GM12864 (cell line): ENCODE measurements around the gene RNFT2.
"Not testable (repeated sequence)": the region's sequence is repeated elsewhere in the genome, so short reads cannot be mapped to it uniquely, and the experiment has no call there.

Experiments
- DNase-seq: peaks from one replicate; pipeline ENCODE4 v3.0.0-alpha.2; 2011; ENCODE audit warnings: low read depth
- H3K4me3 ChIP-seq: 2 replicates; pipeline ENCODE4 v1.5.1; 2011; ENCODE audit warnings: mild to moderate bottlenecking, low read depth, low read length, control low read depth
- TF ChIP-seq, protein P1 (sequence below): IDR thresholded peaks from 2 replicates; pipeline ENCODE4 v1.5.1; 2011; ENCODE audit warnings: low read depth, mild to moderate bottlenecking, moderate library complexity, low read length, control low read depth, inconsistent platforms; ENCODE audit errors: missing control alignments

RNFT2 gene

DNA sequence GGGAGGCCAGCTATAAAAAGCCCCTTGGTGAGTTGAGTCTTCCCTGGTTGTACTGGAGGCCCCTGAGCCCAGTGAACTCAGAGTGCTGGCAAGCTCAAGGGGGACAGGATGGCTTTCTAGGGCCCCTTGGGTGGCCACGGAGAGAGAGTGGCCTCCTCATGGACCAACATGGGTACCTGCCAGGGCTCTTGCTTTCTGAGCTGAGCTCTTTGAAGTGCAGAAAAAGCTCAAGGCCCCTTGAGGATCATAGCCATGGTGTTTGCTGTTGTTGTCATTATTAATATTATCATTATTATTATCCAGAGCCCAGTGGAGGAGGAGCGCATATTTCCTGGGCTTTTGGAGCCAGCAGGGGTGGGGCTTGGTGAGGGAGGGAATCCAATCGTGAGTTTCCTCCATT, 6.7 kb downstream of the RNFT2 start:
- DNase-seq = no peak
- H3K4me3 ChIP-seq = no peak overlapping the region
- TF ChIP-seq, protein P1, sequence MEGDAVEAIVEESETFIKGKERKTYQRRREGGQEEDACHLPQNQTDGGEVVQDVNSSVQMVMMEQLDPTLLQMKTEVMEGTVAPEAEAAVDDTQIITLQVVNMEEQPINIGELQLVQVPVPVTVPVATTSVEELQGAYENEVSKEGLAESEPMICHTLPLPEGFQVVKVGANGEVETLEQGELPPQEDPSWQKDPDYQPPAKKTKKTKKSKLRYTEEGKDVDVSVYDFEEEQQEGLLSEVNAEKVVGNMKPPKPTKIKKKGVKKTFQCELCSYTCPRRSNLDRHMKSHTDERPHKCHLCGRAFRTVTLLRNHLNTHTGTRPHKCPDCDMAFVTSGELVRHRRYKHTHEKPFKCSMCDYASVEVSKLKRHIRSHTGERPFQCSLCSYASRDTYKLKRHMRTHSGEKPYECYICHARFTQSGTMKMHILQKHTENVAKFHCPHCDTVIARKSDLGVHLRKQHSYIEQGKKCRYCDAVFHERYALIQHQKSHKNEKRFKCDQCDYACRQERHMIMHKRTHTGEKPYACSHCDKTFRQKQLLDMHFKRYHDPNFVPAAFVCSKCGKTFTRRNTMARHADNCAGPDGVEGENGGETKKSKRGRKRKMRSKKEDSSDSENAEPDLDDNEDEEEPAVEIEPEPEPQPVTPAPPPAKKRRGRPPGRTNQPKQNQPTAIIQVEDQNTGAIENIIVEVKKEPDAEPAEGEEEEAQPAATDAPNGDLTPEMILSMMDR = no peak

DNA sequence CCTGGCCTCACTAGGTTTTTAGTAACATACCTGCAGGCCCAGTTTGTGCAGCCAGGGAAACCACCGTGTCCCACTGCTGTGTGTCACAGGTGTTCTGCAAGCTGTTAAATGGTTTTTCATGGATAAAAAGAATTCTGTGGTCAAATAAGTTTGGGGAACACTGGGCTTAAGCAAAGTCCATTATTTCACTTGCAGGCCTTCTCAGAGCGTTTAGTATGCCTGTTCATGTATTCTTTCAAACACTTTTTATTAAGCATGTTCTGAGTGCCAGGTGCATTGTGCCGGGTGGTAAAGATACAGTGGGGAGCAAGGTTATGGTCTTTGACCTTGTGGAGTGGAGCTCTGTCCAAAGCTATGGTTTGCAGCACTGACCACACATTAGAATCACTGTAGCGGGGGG, 7.4 kb downstream of the RNFT2 start:
- TF ChIP-seq, protein P1 = no peak
- no peak for DNase-seq
- no peak overlapping the region for H3K4me3 ChIP-seq

DNA sequence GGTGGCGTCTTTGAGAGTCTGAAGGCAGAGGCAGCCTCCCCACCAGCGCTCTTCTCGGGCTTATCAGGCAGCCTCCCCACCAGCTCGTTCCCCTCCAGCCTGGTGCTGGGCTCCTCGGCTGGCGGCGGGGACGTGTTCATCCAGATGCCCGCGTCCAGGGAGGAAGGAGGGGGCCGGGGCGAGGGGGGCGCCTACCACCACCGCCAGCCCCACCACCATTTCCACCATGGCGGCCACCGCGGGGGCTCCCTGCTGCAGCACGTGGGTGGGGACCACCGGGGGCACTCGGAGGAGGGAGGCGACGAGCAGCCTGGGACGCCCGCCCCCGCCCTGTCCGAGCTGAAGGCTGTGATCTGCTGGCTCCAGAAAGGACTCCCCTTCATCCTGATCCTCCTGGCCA, 11.8 kb downstream of the RNFT2 start:
- no peak for DNase-seq
- TF ChIP-seq, protein P1 = no peak
- H3K4me3 ChIP-seq = no peak overlapping the region

DNA sequence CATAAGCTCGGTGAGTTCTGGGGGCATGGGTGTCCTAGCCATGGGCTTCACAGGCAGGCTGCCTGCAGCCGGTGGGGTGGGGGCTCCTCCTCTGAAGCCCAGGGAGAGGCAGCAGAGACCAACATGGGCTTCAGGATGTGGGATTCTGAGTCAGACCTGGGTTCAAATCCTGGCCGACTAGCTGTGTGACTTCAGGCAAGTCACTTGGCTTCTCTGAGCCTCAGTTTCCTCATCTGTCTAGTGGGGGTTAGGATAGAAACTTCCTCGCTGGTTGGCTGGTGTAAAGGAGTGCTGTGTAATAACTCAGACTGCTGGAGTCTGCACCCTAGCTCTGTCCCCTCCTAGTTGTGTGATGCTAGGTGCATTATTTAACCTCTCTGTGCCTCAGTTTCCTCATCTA, 12.2 kb downstream of the RNFT2 start:
- H3K4me3 ChIP-seq = no peak overlapping the region
- DNase-seq = no peak
- TF ChIP-seq, protein P1 = no peak

DNA sequence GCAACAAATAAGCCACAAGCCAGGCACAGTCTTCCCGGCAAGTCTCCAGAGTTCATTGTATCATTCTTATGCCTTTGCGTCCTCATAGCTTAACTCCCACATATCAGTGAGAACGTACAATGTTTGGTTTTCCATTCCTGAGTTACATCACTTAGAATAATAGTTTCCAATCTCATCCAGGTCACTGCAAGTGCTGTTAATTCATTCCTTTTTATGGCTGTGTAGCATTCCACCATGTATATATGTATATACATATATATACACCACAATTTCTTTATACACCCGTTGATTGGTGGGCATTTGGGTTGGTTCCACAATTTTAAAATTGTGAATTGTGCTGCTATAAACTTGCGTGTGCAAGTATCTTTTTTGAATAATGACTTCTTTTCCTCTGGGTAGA, 16.0 kb downstream of the RNFT2 start:
- DNase-seq, H3K4me3 ChIP-seq: not testable (repeated sequence)

DNA sequence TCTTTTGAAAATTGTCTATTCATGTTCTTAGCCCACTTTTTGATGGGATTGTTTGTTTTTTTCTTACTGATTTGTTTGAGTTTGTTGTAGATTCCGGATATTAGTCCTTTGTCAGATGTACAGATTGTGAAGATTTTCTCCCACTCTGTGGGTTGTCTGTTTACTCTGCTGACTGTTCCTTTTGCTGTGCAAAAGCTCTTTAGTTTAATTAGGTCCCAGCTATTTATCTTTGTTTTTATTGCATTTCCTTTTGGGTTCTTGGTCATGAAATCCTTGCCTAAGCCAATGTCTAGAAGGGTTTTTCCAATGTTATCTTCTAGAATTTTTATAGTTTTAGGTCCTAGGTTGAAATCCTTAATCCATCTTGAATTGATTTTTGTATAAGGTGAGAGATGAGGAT, 16.7 kb downstream of the RNFT2 start:
- not testable (repeated sequence) for H3K4me3 ChIP-seq, DNase-seq

DNA sequence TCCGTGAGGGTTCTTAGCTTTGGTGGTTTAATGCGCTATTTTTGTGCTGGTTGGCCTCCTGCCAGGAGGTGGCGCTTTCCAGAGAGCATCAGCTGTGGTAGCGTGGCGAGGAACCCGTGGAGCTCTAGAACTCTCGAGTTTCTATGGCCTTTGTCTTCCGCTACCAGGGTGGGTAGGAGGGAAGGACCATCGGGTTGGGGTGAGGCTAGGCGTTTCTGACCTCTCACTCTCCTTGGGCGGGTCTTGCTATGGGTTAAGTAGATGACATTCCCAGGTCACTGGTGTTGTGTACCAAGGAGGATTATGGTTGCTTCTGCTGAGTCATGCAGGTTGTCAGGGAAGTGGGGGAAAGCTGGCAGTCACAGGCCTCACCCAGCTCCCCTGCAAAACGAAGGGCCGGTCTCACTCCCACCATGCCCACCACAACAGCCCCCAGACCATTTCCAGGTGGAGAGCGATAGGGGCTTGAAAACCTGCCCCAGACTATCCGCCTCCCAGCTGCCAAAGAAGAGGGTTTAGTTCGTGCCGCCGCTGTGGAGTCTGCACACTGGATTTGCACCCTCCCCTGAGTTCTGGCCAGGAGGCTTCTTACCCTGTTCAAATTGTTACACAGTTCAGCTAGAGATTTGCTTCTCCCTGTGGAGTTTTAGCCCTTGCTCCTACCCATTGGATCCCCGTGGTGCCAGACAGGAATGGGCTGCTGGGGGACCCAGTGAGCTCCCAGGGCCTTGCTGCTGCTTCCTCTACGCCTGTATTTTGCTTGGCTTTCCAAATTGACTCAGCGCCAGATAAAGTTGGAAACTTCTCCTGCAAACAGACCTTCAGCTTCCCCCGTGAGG, 21.9 kb downstream of the RNFT2 start:
- TF ChIP-seq, protein P1 = no peak
- DNase-seq = no peak
- H3K4me3 ChIP-seq = no peak overlapping the region

DNA sequence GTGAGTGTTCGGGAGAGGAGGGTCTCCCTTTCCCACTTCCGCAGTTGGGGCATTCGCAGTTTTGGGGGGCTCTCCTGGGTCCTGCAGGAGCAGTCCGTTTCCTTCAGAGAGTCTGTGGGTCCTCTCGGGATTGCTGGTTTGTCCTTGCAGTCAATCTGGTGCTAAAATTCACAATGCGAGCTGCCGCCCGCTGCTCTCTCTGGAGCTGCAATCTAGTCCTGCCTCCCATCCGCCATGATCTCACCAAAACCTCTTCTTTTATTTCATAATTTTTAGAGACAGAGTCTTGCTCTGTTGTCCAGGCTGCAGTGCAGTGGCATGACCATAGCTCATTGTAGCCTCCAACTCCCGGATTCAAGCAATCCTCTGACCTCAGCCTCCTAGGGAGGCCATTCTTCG, 22.5 kb downstream of the RNFT2 start:
- TF ChIP-seq, protein P1 = no peak
- no peak overlapping the region for H3K4me3 ChIP-seq

More for the DNA sequence above, 22.5 kb downstream of the RNFT2 start:
- DNase-seq = no peak
